Thyroid gland (tissue), 4 donors: ENCODE measurements around the gene RABL6. TPM values are rescaled to one million over a fixed set of nuclear protein-coding genes. Genes with fewer than 3 reads are reported as not detected.

Experiments used
- DNase-seq, 2 donors: peaks; one replicate each; pipeline ENCODE4 v3.0.0-alpha.2; 2019
- H3K27ac ChIP-seq, 3 donors: fragments of 200-600 bp; sonication (generic); 1 replicate in 2 of 3; 2 replicates in 1 of 3; pipeline ENCODE4 v1.5.1; 2016 to 2019; ENCODE audit warnings: mild to moderate bottlenecking in 1 of 3, moderate library complexity in 1 of 3
- H3K27me3 ChIP-seq: fragments of 200-600 bp; sonication (generic); one replicate; pipeline ENCODE4 v1.5.1; 2019
- H3K36me3 ChIP-seq, 2 donors: fragments of 200-600 bp; sonication (generic); one replicate each; pipeline ENCODE4 v1.5.1; 2016 to 2019
- H3K4me1 ChIP-seq, 2 donors: fragments of 200-600 bp; sonication (generic); one replicate each; pipeline ENCODE4 v1.5.1; 2017 to 2019
- H3K4me3 ChIP-seq, 3 donors: fragments of 200-600 bp; sonication (generic); replicated peaks in 1 of 3; 1 replicate in 2 of 3; 2 replicates in 1 of 3; pipeline ENCODE4 v1.5.1; 2016; ENCODE audit warnings: mild to moderate bottlenecking in 1 of 3
- H3K9me3 ChIP-seq: fragments of 200-600 bp; sonication (generic); one replicate; pipeline ENCODE4 v1.5.1; 2017
- CTCF ChIP-seq, 6 experiments: fragments of 200-600 bp in 3 of 6; fragments of 450-650 bp in 3 of 6; sonication (generic) in 3 of 6; IDR thresholded peaks; one replicate each; pipeline ENCODE4 v1.5.1; 2016 to 2019; ENCODE audit warnings: antibody characterized with exemption in 6 of 6, mild to moderate bottlenecking in 2 of 6, inconsistent platforms in 1 of 6, moderate library complexity in 1 of 6
- POLR2A ChIP-seq, 2 donors: fragments of 450-650 bp; IDR thresholded peaks; one replicate each; pipeline ENCODE4 v1.6.1; 2017; ENCODE audit warnings: antibody characterized with exemption in 2 of 2, mild to moderate bottlenecking in 2 of 2, moderate library complexity in 1 of 2
- WGBS, 2 donors: methylation state at CpG; one replicate each; pipeline ENCODE4 v1.1.5; 2017; 5-methylcytosine and 5-hydroxymethylcytosine counted together
- intact Hi-C: fragments of 100-400 bp; cut with DNase I; formaldehyde crosslinking; loops from one replicate; pipeline ENCODE4 v1.15.1; 2023
- total RNA-seq, 4 donors: library from RNA; depleted of rRNA; stranded (reverse); fragments of >200 nt; gene quantifications; one replicate each; pipeline ENCODE4 v1.2.3, GENCODE V29; 2016

Gene RABL6
- total RNA-seq, 4 donors from 2014 or later: 59.8 to 84.0 (median 62.2) TPM

DNA sequence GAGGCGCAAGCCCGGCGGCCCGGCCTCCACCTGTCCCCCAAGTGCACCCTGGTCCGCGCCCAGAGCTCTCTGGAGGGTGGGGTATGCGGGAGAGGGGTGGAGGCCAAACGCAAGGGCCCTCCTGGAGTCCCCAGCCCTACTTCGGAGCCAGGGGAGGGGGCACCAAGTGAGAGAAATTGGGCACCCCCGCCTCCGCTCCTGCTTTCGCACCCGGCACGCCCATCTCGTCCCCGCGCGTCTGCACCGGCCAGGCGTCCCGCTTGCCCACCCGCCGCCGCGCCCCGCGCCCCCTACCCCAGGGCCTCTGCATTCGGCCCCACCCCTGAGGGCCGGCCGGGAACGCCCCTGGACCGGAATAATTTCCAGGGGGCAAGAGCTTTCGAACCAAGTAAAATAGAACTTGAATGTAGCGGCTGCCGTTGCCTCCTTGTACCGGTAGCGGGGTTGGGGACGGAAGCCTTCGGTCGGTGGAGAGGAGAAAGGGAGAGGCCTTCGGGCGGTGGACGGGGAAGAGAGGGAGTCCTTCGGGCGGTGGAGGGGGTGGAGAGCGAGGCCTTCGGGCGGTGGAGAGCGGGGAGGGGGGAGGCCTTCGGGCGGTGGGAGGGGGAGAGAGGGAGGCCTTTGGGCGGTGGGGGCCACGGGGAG is 40.8 kb downstream of the RABL6 start:
- Histone ChIP-seq H3K27ac (peak overlapping the region; percentile 79 to 88 (median 84)), H3K9me3 (no peaks in the 10 kb centered on the region), H3K36me3 (peaks cover 7 to 10% of the 10 kb centered on the region in 2 donors), H3K4me3 (peak overlapping the region; percentile 54 to 79 (median 75)), H3K4me1 (peaks cover 23 to 40% of the 10 kb centered on the region in 2 donors), H3K27me3 (no peaks in the 10 kb centered on the region)
- intact Hi-C loops: loop anchor here (5.0 to 10.0 kb wide), 2 partner anchors 94 to 186 kb away; partner anchors contain the start of genes FBXW5 and FUT7
- peak; percentile 31 to 54 for DNase-seq
- TF ChIP-seq CTCF (IDR thresholded peaks at IDR 0.05) (no peak), POLR2A (IDR thresholded peaks at IDR 0.05) (no peak)
- WGBS, 2 donors: 1 to 3% methylated on average over 30 of the region's 53 CpGs

DNA sequence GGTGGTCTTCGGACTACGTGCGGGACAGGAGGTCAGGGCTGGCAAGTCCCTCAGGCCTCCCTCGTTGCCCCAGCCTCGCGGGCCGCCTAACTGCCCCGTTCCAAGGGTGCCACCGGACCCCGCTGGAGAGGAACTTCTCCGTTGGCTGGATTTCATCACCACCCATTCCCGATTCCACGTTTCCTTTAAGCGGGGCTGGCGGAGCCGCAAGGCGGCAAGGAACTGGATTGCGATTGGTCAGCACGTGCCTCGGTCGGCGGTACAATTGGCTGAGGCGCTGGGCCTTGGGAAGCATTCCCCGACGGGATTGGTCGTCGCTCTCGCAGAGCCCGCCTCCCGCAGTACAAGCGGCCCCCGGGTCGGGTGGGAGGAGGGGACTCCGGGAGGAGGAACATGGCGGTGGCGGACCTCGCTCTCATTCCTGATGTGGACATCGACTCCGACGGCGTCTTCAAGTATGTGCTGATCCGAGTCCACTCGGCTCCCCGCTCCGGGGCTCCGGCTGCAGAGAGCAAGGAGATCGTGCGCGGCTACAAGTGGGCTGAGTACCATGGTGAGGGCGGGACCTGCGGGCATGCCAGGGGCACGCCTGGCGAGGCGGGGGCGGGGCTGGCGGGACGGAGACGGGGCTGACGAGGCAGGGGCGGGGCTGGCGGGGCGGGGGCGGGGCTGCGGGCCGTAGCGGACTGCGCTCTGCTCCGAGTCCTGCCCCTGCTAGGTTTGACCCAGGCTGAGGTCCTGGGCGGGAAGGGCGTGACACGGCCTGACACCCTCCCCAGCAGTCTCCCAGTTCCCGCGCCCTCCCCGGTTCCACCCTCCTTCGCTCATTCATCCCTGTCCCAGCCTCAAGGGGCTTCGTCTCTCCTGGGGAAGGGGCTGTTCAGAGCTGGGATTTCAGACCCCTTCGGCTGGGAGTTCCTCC is 41.6 kb downstream of the RABL6 start, which contains the start of gene PHPT1:
PHPT1 (plus strand) TSS at position 372 of the 922 bp plus-strand sequence; CDS start at position 394, 22 bp downstream.
- Histone ChIP-seq H3K27ac (peak within 1 kb of the TSS; percentile 84 to 91 (median 88)), H3K36me3 (peaks cover 7 to 10% of the 10 kb centered on the region in 2 donors), H3K9me3 (no peaks in the 10 kb centered on the region), H3K4me1 (peaks cover 16 to 32% of the 10 kb centered on the region in 2 donors), H3K27me3 (no peaks in the 10 kb centered on the region), H3K4me3 (peak within 1 kb of the TSS; percentile 54 to 79 (median 75))
- peak; percentile 99 for DNase-seq
- intact Hi-C loops: loop anchor here (5.0 to 10.0 kb wide), 2 partner anchors 93 to 186 kb away; partner anchors contain the start of genes FBXW5 and FUT7
- TF ChIP-seq CTCF (IDR thresholded peaks at IDR 0.05): no peak
- peak; percentile 55 to 80 for TF ChIP-seq POLR2A (IDR thresholded peaks at IDR 0.05)
- WGBS, 2 donors: 0 to 1% methylated on average over 8 to 49 of the region's 77 CpGs

DNA sequence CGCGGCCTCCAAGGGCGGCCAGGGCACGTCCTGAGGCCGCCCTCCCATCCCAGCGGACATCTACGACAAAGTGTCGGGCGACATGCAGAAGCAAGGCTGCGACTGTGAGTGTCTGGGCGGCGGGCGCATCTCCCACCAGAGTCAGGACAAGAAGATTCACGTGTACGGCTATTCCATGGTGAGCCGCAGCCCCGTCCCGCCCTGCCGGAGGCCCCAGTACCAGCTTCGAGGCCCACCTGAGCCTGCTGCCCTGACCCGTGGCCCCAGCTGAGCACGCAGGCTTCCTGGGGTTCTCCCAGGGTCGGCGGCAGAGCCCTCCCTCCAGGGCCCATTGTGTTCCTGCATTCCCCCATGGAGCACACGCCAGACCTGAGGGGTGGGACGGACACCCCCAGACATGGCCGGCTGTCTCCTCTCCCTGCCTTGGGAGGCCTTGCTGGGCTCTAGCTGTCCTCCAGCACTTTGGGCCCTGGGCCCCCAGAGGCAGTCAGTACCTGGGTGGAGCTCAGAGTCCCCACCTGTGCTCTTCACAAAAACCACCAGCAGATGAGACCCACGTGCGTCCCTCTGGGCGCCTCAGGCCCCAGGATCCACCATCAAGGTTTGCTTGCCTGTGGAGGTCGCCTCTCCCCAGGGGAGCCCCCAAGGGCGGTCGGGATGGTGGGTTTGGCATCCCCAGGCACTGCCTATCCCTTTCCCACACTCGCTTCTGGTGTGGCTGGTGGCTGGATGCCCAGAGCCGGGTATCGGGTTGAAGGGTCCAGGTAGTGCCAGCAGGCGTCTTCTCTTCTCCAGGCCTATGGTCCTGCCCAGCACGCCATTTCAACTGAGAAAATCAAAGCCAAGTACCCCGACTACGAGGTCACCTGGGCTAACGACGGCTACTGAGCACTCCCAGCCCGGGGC is 42.5 kb downstream of the RABL6 start:
- 49 to 71% methylated on average over 22 to 40 of the region's 43 CpGs for WGBS, 2 donors
- Histone ChIP-seq H3K36me3 (peaks cover 7 to 10% of the 10 kb centered on the region in 2 donors), H3K4me1 (peaks cover 16 to 31% of the 10 kb centered on the region in 2 donors), H3K9me3 (no peaks in the 10 kb centered on the region), H3K27me3 (no peaks in the 10 kb centered on the region), H3K4me3 (peak overlapping the region; percentile 15 to 54 (median 38)), H3K27ac (peak overlapping the region in 2 of 3 donors; percentile 84 to 88)
- TF ChIP-seq POLR2A (IDR thresholded peaks at IDR 0.05) (no peak), CTCF (IDR thresholded peaks at IDR 0.05) (no peak)
- intact Hi-C loops: loop anchor here (5.0 to 10.0 kb wide), 2 partner anchors 92 to 185 kb away; partner anchors contain the start of genes FBXW5 and FUT7
- DNase-seq: no peak

DNA sequence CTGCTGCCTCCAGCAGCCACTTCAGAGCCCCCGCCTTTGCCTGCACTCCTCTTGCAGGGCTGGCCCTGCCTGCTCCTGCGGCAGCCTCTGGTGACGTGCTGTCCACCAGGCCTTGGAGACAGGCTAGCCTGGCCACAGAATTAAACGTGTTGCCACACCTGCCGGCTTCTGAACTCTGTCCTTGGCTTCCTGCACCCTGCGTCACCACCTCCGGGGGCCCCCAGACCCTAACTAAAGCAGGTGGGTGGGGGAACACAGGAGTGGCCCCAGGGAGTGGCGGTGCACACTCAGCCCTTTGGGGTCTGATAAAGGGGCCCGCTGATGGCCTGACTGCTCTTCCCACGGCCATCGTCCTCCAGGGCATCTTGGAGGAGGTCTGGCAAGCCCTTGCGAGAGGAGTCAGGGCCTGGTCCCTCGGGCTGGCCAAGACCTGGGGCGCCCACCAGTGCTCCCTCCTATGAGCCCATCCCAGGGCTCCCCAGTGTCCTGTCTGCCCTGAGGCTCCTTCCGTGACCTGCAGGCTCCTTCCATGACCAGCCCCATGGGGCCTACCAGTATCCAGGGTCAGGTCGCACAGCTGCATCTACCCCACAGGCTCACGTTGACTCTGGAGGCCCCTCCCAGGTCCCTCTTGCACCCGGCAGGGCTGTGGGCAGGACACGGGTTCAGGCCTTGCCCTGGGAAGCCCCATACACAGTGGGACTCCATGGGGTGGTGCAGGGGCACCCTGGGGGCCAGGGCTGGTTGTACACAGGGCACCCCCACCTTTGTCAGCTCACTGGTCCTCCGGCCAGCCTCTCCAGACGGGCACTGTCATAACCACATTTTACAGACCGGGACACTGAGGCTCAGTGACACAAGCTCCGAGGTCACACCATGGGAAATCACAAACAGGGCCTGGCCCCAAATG is 43.4 kb downstream of the RABL6 start:
- intact Hi-C loops: no loop called here
- WGBS, 2 donors: 87 to 95% methylated on average over 8 to 15 of the region's 23 CpGs
- no peak overlapping the region for H3K4me3 ChIP-seq
- H3K4me1 ChIP-seq: peaks cover 16 to 26% of the 10 kb centered on the region in 2 donors
- H3K9me3 ChIP-seq: no peaks in the 10 kb centered on the region
- H3K27ac ChIP-seq: no peak overlapping the region
- peaks cover 7 to 10% of the 10 kb centered on the region in 2 donors for H3K36me3 ChIP-seq
- no peak for DNase-seq
- TF ChIP-seq POLR2A (IDR thresholded peaks at IDR 0.05): no peak
- TF ChIP-seq CTCF (IDR thresholded peaks at IDR 0.05): no peak
- no peaks in the 10 kb centered on the region for H3K27me3 ChIP-seq
